ENCODE results near the gene LBHD1.

DNA sequence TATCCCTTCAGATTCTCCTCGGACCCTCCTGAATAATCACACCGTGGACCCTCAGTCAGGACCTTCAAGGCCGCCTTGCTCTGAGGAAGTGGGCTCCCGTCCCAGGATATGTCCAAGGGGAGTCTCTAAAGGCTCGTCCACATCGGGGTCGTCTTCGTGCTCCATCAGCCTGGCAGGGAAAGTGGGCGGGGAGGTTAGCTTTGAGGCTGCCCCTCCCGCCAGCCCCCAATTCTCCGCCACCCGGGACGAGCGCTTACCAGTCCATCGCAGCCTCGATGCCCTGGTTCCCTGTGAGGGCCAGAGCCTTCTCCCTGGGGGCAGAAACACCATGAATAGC lies 6.3 kb upstream of the LBHD1 start:
- TF ChIP-seq EZH2 (IDR thresholded peaks at IDR 0.05; ENCODE audit: borderline replicate concordance, low read length), result no peak
- TF ChIP-seq, protein P1, sequence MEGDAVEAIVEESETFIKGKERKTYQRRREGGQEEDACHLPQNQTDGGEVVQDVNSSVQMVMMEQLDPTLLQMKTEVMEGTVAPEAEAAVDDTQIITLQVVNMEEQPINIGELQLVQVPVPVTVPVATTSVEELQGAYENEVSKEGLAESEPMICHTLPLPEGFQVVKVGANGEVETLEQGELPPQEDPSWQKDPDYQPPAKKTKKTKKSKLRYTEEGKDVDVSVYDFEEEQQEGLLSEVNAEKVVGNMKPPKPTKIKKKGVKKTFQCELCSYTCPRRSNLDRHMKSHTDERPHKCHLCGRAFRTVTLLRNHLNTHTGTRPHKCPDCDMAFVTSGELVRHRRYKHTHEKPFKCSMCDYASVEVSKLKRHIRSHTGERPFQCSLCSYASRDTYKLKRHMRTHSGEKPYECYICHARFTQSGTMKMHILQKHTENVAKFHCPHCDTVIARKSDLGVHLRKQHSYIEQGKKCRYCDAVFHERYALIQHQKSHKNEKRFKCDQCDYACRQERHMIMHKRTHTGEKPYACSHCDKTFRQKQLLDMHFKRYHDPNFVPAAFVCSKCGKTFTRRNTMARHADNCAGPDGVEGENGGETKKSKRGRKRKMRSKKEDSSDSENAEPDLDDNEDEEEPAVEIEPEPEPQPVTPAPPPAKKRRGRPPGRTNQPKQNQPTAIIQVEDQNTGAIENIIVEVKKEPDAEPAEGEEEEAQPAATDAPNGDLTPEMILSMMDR (conservative IDR thresholded peaks at IDR 0.05 in 1 of 2, IDR thresholded peaks at IDR 0.05 in 1 of 2; ENCODE audit: extremely low read depth in 1 of 2, insufficient read depth in 1 of 2, low read depth in 1 of 2, low read length in 2 of 2), result no peak

Data from mammary epithelial cell (primary cell).